Activated CD4-positive, alpha-beta T cell treated with anti-CD3 and anti-CD28 coated beads for 48 hours (primary cell): ENCODE data around the gene BTBD17.

Source experiments
- DNase-seq: peaks from one replicate; pipeline ENCODE4 v3.0.0-alpha.2; 2020

Gene BTBD17

GRCh38 chr17:74387365-74388218 is 25.9 kb upstream of the BTBD17 start:
- no peak for DNase-seq

DNA sequence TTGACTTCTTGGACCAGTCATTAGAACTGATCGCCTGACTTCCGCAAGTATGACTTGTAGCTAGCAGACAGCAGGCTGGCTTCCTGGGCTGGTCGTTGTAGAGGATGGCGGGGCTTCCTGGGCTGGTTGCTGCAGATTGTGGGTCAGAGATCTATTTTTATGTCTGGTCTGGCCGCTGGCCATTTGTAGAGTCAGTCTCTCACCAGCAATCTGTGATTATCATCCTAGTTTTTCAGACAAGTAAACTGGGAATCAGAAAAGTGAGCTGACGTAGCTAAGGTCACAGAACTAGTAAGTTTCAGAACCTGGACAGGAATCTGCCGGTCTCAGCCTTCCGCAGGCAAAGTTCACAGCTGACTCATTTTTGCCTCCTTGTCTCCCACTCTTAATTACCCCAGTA is 24.7 kb upstream of the BTBD17 start:
- no peak for DNase-seq

DNA sequence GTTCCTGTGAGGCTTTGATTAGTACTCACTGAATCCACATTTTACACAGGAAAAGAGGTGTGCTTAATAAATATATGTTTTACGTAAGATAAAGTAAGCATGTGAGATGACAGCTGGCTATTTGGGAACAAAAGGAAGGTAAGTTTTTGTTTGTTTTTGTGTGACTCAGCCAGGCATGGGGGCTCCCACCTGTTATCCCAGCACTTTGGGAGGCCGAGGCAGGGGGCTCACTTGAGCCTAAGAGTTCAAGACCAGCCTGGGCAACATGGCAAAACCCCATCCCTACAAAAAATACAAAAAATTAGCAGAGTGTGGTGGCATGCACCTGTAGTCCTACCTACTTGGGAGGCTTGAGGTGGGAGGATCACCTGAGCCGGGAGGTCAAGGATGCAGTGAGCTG is 23.5 kb upstream of the BTBD17 start:
- no peak for DNase-seq

DNA sequence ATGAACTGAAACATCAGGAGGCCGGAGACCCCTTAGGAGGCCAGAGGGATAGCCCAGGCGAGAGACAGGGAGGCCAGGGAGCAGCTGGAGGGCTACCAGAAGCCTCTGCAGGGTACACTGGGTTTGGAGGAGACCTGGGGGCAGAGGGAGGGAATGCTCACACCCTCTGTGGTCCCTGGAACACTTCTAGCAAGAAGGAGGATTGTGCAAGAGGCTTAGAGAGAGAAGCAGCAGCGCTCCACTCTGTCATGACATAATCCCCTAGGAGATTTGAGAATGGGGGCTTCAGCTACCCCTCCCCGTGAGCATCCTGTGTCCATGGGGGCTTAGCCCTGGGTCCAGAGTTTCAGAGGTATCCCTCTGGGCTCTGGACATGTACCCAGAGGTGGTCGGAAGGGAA is 21.5 kb upstream of the BTBD17 start:
- no peak for DNase-seq

GRCh38 chr17:74380959-74381808 is 19.5 kb upstream of the BTBD17 start:
- no peak for DNase-seq

GRCh38 chr17:74380086-74380958 is 18.7 kb upstream of the BTBD17 start:
- DNase-seq = no peak

DNA sequence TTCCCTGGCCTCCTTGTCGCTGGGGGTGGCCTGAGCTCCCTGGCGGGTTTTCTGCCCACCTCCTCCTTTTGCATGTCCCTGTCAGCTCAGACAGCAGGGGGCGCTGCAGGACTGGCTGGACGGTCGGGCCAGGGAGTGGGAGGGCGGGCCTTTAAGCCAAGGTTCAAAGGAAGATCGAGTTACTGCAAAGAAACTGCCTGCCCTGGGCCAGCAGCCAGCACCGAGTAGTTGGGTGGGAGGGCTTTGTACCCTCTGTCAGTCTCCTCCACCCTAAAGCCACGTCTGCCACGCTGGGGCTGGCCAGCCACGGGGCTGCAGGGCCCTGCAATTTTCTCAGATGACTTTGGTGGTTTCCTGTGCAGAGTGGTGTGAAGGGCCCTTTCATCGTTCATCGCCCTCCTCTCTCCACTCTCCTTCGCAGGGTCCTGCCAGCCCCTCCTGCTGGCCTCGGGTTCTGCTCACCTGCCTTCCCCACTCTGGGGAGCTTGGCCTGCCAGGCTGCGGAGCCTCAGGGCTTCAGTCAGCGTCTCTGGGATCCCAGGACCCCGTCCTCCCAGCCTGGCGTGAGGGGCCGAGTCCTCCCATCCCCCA is 17.9 kb upstream of the BTBD17 start:
- DNase-seq = peak; percentile 97

DNA sequence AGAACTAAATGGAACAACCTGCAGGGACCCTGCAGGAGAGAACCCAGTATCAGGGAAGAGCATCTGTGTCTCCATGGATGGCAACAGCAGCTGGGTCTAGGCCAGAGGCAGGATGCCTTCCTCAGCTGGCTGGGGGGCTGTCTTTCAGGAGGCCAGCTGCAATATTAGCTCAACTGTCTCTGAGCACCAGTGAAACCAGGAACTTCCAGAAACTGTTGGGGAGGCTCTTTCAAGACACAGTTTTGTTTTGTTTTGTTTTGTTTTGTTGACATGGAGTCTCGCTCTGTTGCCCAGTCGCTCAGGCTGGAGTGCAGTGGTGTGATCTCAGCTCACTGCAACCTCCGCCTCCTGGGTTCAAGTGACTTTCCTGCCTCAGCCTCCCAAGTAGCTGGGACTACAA is 13.2 kb upstream of the BTBD17 start:
- no peak for DNase-seq

GRCh38 chr17:74373838-74374606 is 12.4 kb upstream of the BTBD17 start:
- DNase-seq = no peak

DNA sequence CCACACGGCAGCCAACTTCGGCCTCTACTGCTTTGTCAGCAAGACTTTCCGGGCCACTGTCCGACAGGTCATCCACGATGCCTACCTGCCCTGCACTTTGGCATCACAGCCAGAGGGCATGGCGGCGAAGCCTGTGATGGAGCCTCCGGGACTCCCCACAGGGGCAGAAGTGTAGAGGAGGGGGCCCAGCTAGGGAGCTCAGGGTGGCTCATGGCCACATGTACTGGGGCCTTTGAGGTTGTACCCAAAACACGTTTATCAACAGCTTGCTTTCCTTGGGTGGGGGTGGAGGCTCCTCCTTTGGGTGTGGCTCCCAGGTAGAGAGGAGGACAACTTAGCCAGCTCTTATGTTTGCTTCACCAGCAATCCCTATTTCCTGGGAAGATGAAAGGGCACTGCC is 10.8 kb upstream of the BTBD17 start:
- no peak for DNase-seq

- DNase-seq = no peak
Observed at GRCh38 chr17:74371653-74372147, 10.0 kb upstream of the BTBD17 start.

DNA sequence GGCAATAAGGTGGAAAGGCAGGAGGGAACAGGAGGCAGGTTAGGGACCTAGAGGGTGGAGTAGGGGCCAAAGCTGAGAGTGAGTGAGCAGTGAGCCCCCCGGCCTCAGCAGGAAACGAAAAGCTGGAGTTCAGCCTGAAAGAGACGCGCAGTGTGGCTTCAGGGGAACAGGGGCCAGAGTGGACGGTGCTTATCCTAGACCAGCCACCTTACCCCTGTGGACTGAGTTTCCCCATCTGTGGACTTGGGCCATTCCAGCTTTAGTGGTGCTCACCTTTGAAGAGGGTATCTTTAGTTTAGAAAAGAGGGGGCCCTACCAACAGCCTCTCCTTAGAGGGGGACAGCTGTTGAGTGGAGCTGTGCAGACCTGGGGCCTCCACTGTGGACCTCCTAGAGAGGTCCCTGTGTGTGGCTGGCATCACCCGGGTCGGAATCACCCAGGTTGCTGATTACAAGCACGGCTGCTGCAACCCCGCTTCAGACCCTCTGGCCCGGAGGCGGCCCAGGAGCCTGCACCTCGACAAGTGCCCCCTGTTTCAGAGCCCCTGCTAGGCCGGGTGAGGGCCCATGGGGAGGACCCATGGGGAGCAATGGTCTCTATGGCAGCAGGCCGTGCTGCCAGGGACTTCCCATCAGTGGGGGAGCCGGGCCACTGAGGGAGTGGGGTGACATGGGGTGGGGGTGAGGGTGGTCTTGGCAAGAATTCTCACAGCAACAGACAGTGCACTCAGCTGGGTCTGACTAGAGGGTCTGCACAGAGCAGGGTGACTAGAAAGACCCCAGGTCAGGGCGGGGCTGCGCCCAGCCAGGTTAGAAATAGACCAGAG is 8.2 kb upstream of the BTBD17 start:
- no peak for DNase-seq

DNA sequence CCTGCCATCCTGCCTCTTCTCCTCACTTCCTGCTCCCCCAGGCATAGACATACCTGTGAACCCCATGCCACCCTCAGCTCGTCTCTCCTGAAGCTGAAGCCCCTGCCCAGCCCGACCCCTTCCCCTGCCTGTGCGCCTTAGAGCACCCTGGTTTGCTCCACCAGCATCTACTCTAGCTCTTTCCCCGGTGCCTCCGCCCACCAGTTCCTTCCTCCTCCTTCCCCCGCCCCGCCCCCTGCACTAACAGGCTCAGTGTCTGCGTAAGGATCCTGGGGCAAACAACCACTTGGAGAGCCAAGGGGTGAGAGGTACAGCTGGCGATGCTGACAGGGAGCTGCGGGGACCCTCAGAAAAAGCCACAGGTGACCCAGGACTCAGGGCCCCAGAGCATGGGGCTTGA is 7.6 kb upstream of the BTBD17 start:
- peak; percentile 73 for DNase-seq

GRCh38 chr17:74368341-74369081 is 6.8 kb upstream of the BTBD17 start:
- peak; percentile 81 for DNase-seq

- DNase-seq = no peak
Observed at GRCh38 chr17:74367206-74367605, 5.5 kb upstream of the BTBD17 start, which contains the start of gene GPR142. Gene GPR142 (plus strand): TSS chr17:74367506. CDS start chr17:74369541, 2,035 bp downstream.

- DNase-seq = no peak
Observed at GRCh38 chr17:74362810-74363498, 1.3 kb upstream of the BTBD17 start.

DNA sequence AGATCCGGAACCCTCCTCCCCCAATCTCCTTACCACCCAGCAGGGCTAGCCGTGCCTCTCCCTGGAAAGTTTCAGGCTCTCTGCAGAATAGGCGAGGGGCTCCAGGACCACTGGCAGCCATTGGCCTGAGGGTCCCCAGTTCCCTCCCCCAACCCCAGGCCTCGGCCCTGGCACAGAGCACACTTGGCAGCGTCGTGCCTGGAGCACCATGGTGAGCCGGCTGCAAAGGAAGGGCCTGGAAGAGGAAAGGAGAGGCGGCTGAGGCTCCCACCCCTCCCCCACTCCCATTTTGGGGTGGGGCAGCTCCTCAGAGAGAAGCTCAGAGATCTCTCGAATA is 369 bp upstream of the BTBD17 start:
- DNase-seq = no peak

DNA sequence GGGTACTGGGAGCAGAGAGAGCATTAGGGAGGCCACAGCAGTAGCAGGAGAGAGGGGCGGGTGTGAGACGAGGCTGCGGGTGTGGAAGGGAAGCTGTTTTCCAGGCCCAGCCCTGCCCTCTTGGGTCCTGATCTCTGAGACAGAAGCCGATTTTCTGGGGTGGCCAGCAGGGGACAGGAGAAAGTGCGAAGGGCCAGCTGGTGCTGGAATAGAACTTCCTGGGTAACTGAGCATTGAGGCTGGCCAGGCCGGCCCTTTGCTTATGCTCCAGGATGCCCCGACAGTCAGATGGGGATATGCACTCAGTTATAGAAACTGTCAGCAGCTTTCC is 804 bp downstream of the BTBD17 start:
- no peak for DNase-seq

DNA sequence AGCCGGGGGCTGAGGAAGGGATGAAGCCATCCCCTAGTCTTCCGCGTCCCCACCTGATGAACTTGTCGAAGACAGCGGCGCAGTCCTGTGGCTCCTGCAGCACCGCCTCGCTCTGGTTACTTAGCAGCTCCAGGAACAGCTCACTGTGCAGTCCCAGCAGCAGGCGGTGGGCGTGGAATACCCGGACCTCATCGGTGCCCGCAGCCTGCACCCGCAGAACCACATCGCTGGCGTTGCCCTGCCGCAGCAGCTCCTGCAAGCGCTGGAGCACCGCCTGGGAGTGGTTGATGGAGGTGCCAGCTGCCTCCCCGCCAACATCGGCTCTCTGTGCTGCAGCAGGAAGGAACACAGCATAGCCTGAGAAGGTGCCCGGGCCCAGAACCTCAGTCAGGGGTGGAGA is 1.8 kb downstream of the BTBD17 start:
- DNase-seq = no peak

GRCh38 chr17:74358697-74359096 is 3.0 kb downstream of the BTBD17 start:
- DNase-seq = no peak
